ENCODE data around the gene ZNRF2. TPM values are rescaled to one million over a fixed set of nuclear protein-coding genes. Genes with fewer than 3 reads are reported as not detected.

The ZNRF2 gene
- total and polyA plus RNA-seq, 2 experiments from 2014 or later, result 18.6 to 46.7 TPM

GRCh38 chr7:30306976-30307375 is 22.6 kb downstream of the ZNRF2 start:
- Histone ChIP-seq H3K9me3 (ENCODE audit: low read depth) (no peaks in the 10 kb centered on the region), H3K27ac (no peak overlapping the region), H3K27me3 (no peaks in the 10 kb centered on the region), H3K4me3 (no peak overlapping the region), H3K4me1 (ENCODE audit: low read depth) (peaks cover 39% of the 10 kb centered on the region), H3K36me3 (no peaks in the 10 kb centered on the region)
- DNase-seq (ENCODE audit: low read depth in 1 of 2, low spot score in 1 of 2), result no peak
- TF ChIP-seq, protein P1, sequence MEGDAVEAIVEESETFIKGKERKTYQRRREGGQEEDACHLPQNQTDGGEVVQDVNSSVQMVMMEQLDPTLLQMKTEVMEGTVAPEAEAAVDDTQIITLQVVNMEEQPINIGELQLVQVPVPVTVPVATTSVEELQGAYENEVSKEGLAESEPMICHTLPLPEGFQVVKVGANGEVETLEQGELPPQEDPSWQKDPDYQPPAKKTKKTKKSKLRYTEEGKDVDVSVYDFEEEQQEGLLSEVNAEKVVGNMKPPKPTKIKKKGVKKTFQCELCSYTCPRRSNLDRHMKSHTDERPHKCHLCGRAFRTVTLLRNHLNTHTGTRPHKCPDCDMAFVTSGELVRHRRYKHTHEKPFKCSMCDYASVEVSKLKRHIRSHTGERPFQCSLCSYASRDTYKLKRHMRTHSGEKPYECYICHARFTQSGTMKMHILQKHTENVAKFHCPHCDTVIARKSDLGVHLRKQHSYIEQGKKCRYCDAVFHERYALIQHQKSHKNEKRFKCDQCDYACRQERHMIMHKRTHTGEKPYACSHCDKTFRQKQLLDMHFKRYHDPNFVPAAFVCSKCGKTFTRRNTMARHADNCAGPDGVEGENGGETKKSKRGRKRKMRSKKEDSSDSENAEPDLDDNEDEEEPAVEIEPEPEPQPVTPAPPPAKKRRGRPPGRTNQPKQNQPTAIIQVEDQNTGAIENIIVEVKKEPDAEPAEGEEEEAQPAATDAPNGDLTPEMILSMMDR (IDR thresholded peaks at IDR 0.05; ENCODE audit: low read depth, low read length), result no peak

DNA sequence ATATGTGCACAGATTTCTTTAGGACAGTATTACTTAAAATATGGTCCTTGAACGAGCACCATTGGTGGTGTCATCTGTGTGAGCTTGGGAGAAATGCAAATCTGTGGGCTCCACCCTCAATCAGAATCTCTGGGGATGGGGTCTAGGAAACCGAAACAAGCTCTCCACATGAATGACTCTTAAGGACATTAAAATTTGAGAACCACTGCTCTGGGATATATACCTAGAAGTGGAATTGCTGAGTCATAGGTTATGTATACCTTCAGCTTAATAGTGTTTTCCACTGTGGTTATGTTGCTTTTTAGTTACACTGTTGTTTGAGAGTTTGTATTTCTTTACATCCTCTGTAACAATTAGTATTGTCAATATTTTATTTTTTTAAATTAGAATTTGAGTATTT is 24.0 kb downstream of the ZNRF2 start:
- Histone ChIP-seq H3K4me3 (no peak overlapping the region), H3K27me3 (no peaks in the 10 kb centered on the region), H3K4me1 (ENCODE audit: low read depth) (peaks cover 31% of the 10 kb centered on the region), H3K9me3 (ENCODE audit: low read depth) (no peaks in the 10 kb centered on the region), H3K36me3 (no peaks in the 10 kb centered on the region), H3K27ac (no peak overlapping the region)
- no peak for DNase-seq (ENCODE audit: low read depth in 1 of 2, low spot score in 1 of 2)
- TF ChIP-seq, protein P1 (IDR thresholded peaks at IDR 0.05; ENCODE audit: low read depth, low read length), result no peak

DNA sequence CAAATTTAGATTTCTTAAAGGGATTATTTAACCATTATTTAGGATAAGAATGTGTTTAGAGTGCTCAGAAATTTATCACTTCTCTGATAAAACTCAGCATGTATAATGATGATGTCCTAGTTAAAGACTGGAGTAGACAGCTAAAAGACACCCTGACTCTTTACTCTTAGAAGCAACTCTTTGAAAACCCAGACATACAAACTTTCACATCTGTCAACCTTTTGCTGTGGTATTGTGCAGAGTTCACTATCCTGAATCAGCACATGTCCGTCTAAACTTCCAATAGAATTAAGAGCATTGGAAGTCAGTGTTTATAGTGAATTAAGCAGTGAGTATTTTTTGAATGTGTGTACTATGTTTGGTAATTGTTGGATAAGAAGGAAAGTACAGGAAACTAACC is 24.9 kb downstream of the ZNRF2 start:
- DNase-seq (ENCODE audit: low read depth in 1 of 2, low spot score in 1 of 2), result no peak
- Histone ChIP-seq H3K27ac (no peak overlapping the region), H3K4me3 (no peak overlapping the region), H3K36me3 (no peaks in the 10 kb centered on the region), H3K4me1 (ENCODE audit: low read depth) (peaks cover 22% of the 10 kb centered on the region), H3K27me3 (no peaks in the 10 kb centered on the region), H3K9me3 (ENCODE audit: low read depth) (no peaks in the 10 kb centered on the region)
- TF ChIP-seq, protein P1 (IDR thresholded peaks at IDR 0.05; ENCODE audit: low read depth, low read length), result no peak

- no peak overlapping the region for H3K4me3 ChIP-seq
- no peak for DNase-seq (ENCODE audit: low read depth in 1 of 2, low spot score in 1 of 2)
- H3K4me1 ChIP-seq (ENCODE audit: low read depth), result peaks cover 18% of the 10 kb centered on the region
- TF ChIP-seq, protein P1 (IDR thresholded peaks at IDR 0.05; ENCODE audit: low read depth, low read length), result no peak
- H3K36me3 ChIP-seq, result no peaks in the 10 kb centered on the region
- H3K27me3 ChIP-seq, result no peaks in the 10 kb centered on the region
- no peak overlapping the region for H3K27ac ChIP-seq
- no peaks in the 10 kb centered on the region for H3K9me3 ChIP-seq (ENCODE audit: low read depth)
These were observed 25.5 kb downstream of the ZNRF2 start for GRCh38 chr7:30309842-30310435.

DNA sequence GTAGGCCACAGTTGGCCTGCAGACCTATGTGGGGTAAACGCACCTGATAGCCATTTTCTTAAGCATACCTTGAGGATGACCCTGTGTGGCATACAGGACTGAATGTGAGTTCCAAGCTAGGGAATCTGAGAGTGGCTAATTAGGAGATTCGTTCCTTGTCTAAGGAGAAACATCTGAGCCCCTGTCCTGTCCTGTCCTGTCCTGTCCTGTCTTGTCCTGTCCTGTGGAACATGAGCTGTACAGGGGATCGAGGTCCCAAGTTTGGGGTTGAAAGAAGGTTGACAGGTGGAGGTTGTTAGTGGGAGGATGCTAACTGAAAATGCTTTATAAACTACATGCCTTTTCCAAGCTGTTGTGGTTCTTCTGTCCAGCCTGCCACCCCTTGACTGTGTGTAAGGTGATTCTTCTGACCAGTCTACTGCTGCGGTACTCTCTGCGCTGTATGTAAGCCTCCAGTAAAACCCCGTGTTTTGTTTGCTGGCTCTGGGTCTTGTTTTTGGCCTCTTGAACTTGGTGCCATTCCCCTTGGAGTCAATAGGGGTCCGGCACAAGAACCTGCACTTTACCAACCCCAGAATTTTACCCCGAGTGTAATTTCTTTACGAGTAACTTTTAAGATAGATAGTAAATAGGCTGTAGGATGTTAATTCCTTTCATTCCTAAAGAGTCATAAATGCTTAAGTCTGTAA is 26.4 kb downstream of the ZNRF2 start:
- H3K36me3 ChIP-seq, result no peaks in the 10 kb centered on the region
- H3K4me3 ChIP-seq, result no peak overlapping the region
- no peak for DNase-seq (ENCODE audit: low read depth in 1 of 2, low spot score in 1 of 2)
- H3K27ac ChIP-seq, result no peak overlapping the region
- H3K27me3 ChIP-seq, result no peaks in the 10 kb centered on the region
- H3K9me3 ChIP-seq (ENCODE audit: low read depth), result no peaks in the 10 kb centered on the region
- H3K4me1 ChIP-seq (ENCODE audit: low read depth), result peaks cover 14% of the 10 kb centered on the region
- TF ChIP-seq, protein P1 (IDR thresholded peaks at IDR 0.05; ENCODE audit: low read depth, low read length), result no peak

All from cardiac muscle cell (in vitro differentiated cells and primary cell).